HG02973 (cell line): ENCODE measurements around the gene MS4A15.
"Not testable (repeated sequence)": the region's sequence is repeated elsewhere in the genome, so short reads cannot be mapped to it uniquely, and the experiment has no call there.

Experiments used
- ATAC-seq: cut with Tn5 transposase; IDR thresholded peaks from one replicate; pipeline ENCODE4 v1.9.1; 2021; ENCODE audit warnings: moderate library complexity; ENCODE audit not compliant: unreplicated experiment

MS4A15 gene

GRCh38 chr11:60753309-60753708 lies 3.4 kb upstream of the MS4A15 start:
- ATAC-seq: no peak

GRCh38 chr11:60754887-60755286 lies 1.8 kb upstream of the MS4A15 start:
- ATAC-seq: no peak

GRCh38 chr11:60757231-60757800 lies 649 bp downstream of the MS4A15 start:
- ATAC-seq: no peak

- not testable (repeated sequence) for ATAC-seq
Measured at GRCh38 chr11:60758671-60759070, 2.0 kb downstream of the MS4A15 start.

GRCh38 chr11:60759438-60760225 lies 3.0 kb downstream of the MS4A15 start:
- ATAC-seq: not testable (repeated sequence)

- ATAC-seq: no peak
Measured at GRCh38 chr11:60761436-60762190, 4.9 kb downstream of the MS4A15 start.

- peak; percentile 61 for ATAC-seq
Measured at GRCh38 chr11:60762851-60763691, 6.4 kb downstream of the MS4A15 start.

- peak; percentile 31 for ATAC-seq
Measured at GRCh38 chr11:60763692-60764369, 7.2 kb downstream of the MS4A15 start.

GRCh38 chr11:60764879-60765278 lies 8.2 kb downstream of the MS4A15 start:
- ATAC-seq: no peak

- no peak for ATAC-seq
Measured at GRCh38 chr11:60765355-60765754, 8.7 kb downstream of the MS4A15 start.

- no peak for ATAC-seq
Measured at GRCh38 chr11:60766547-60766946, 9.9 kb downstream of the MS4A15 start.

GRCh38 chr11:60767388-60767811 lies 10.7 kb downstream of the MS4A15 start:
- ATAC-seq: no peak

GRCh38 chr11:60768202-60768601 lies 11.5 kb downstream of the MS4A15 start:
- ATAC-seq: no peak

- ATAC-seq: no peak
Measured at GRCh38 chr11:60769273-60769672, 12.6 kb downstream of the MS4A15 start.

GRCh38 chr11:60769811-60770210 lies 13.1 kb downstream of the MS4A15 start:
- ATAC-seq: no peak

- no peak for ATAC-seq
Measured at GRCh38 chr11:60771146-60771545, 14.5 kb downstream of the MS4A15 start.

GRCh38 chr11:60771879-60772525 lies 15.3 kb downstream of the MS4A15 start:
- peak; percentile 41 for ATAC-seq

GRCh38 chr11:60772666-60773065 lies 16.0 kb downstream of the MS4A15 start:
- ATAC-seq: no peak

GRCh38 chr11:60774726-60775125 lies 18.1 kb downstream of the MS4A15 start:
- no peak for ATAC-seq

GRCh38 chr11:60775420-60775961 lies 18.8 kb downstream of the MS4A15 start:
- ATAC-seq: peak; percentile 46
